Smooth muscle cell (in vitro differentiated cells): Measurements from ENCODE around the gene EPB41L1. TPM values are rescaled to one million over a fixed set of nuclear protein-coding genes. Genes with fewer than 3 reads are reported as not detected.

Experiments used
- DNase-seq: peaks from one replicate; lab custom pipeline; 2025; ENCODE audit not compliant: unreplicated experiment; lab: John Stamatoyannopoulos, UW
- H2AFZ ChIP-seq: fragments of 200-600 bp; sonication (generic); 2 replicates; pipeline ENCODE4 v1.6.0; 2016; ENCODE audit warnings: antibody characterized with exemption, low read depth, mild to moderate bottlenecking
- H3F3A ChIP-seq: fragments of 200-600 bp; sonication (generic); 2 replicates; pipeline ENCODE4 v1.6.0; 2017; ENCODE audit warnings: antibody characterized with exemption, low read depth
- H3K27ac ChIP-seq: fragments of 200-600 bp; sonication (generic); 2 replicates; pipeline ENCODE4 v1.5.1; 2016; ENCODE audit warnings: low read depth, mild to moderate bottlenecking
- H3K27me3 ChIP-seq: fragments of 200-600 bp; sonication (generic); 2 replicates; pipeline ENCODE4 v1.6.1; 2016; ENCODE audit warnings: low read depth, mild to moderate bottlenecking
- H3K36me3 ChIP-seq: fragments of 200-600 bp; sonication (generic); 2 replicates; pipeline ENCODE4 v1.5.1; 2016; ENCODE audit warnings: low read depth
- H3K4me1 ChIP-seq: fragments of 200-600 bp; sonication (generic); 2 replicates; pipeline ENCODE4 v1.5.1; 2016; ENCODE audit warnings: low read depth
- H3K4me2 ChIP-seq: fragments of 200-600 bp; sonication (generic); 2 replicates; pipeline ENCODE4 v1.6.0; 2016; ENCODE audit warnings: mild to moderate bottlenecking
- H3K4me3 ChIP-seq: fragments of 200-600 bp; sonication (generic); 2 replicates; pipeline ENCODE4 v1.5.1; 2016; ENCODE audit warnings: mild to moderate bottlenecking
- H3K79me2 ChIP-seq: fragments of 200-600 bp; sonication (generic); 2 replicates; pipeline ENCODE4 v1.6.0; 2016; ENCODE audit warnings: low read depth, mild to moderate bottlenecking
- H3K9ac ChIP-seq: fragments of 200-600 bp; sonication (generic); 2 replicates; pipeline ENCODE4 v1.6.0; 2016; ENCODE audit warnings: low read depth
- H3K9me3 ChIP-seq: fragments of 200-600 bp; sonication (generic); replicated peaks from 2 replicates; pipeline ENCODE4 v1.5.1; 2016; ENCODE audit warnings: low read depth
- H4K20me1 ChIP-seq: fragments of 200-600 bp; sonication (generic); 2 replicates; pipeline ENCODE4 v1.6.0; 2016; ENCODE audit warnings: low read depth
- WGBS: methylation state at CpG from one replicate; pipeline ENCODE4 v1.1.7; 2016; ENCODE audit warnings: low lambda C conversion rate; 5-methylcytosine and 5-hydroxymethylcytosine counted together
- polyA plus RNA-seq: library from polyadenylated mRNA; unstranded; fragments of >200 nt; fragmentation: Nextera tagmentation; extraction: Ambion mirVana; gene quantifications from 2 replicates; pipeline ENCODE4 v1.2.1, GENCODE V29; 2016
- total RNA-seq: library from RNA; depleted of rRNA; stranded (reverse); fragments of >200 nt; gene quantifications from 2 replicates; pipeline ENCODE4 v1.2.3, GENCODE V29; 2014
- TF ChIP-seq, protein P1 (sequence below): fragments of 200-600 bp; sonication (generic); IDR thresholded peaks from 2 replicates; pipeline ENCODE4 v1.5.1; 2017; ENCODE audit warnings: borderline replicate concordance, mild to moderate bottlenecking, antibody characterized with exemption; ENCODE audit not compliant: insufficient read depth, poor library complexity, severe bottlenecking

Gene EPB41L1
- total and polyA plus RNA-seq, 2 experiments from 2014 or later: 14.8 to 18.0 TPM

GRCh38 chr20:36119537-36119936 is 35.0 kb upstream of the EPB41L1 start:
- no peaks in the 10 kb centered on the region for H3F3A ChIP-seq
- no peak overlapping the region for H3K4me3 ChIP-seq
- no peaks in the 10 kb centered on the region for H3K9me3 ChIP-seq
- no peaks in the 10 kb centered on the region for H3K4me1 ChIP-seq
- no peak overlapping the region for H3K9ac ChIP-seq
- 77% methylated on average over 5 of the region's 6 CpGs for WGBS
- H3K36me3 ChIP-seq: no peaks in the 10 kb centered on the region
- DNase-seq: no peak
- H4K20me1 ChIP-seq: no peaks in the 10 kb centered on the region
- no peak overlapping the region for H3K4me2 ChIP-seq
- no peaks in the 10 kb centered on the region for H3K79me2 ChIP-seq
- H3K27me3 ChIP-seq: no peaks in the 10 kb centered on the region
- H3K27ac ChIP-seq: no peak overlapping the region
- no peak overlapping the region for H2AFZ ChIP-seq
- TF ChIP-seq, protein P1, sequence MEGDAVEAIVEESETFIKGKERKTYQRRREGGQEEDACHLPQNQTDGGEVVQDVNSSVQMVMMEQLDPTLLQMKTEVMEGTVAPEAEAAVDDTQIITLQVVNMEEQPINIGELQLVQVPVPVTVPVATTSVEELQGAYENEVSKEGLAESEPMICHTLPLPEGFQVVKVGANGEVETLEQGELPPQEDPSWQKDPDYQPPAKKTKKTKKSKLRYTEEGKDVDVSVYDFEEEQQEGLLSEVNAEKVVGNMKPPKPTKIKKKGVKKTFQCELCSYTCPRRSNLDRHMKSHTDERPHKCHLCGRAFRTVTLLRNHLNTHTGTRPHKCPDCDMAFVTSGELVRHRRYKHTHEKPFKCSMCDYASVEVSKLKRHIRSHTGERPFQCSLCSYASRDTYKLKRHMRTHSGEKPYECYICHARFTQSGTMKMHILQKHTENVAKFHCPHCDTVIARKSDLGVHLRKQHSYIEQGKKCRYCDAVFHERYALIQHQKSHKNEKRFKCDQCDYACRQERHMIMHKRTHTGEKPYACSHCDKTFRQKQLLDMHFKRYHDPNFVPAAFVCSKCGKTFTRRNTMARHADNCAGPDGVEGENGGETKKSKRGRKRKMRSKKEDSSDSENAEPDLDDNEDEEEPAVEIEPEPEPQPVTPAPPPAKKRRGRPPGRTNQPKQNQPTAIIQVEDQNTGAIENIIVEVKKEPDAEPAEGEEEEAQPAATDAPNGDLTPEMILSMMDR: no peak

- no peak overlapping the region for H3K9ac ChIP-seq
- no peak overlapping the region for H2AFZ ChIP-seq
- H3K4me2 ChIP-seq: no peak overlapping the region
- no peaks in the 10 kb centered on the region for H3K79me2 ChIP-seq
- H3F3A ChIP-seq: no peaks in the 10 kb centered on the region
- H4K20me1 ChIP-seq: no peaks in the 10 kb centered on the region
- no peak overlapping the region for H3K27ac ChIP-seq
- 76% methylated on average over 6 of the region's 6 CpGs for WGBS
- H3K27me3 ChIP-seq: no peaks in the 10 kb centered on the region
- no peaks in the 10 kb centered on the region for H3K4me1 ChIP-seq
- TF ChIP-seq, protein P1: no peak
- H3K4me3 ChIP-seq: no peak overlapping the region
- DNase-seq: no peak
- H3K36me3 ChIP-seq: no peaks in the 10 kb centered on the region
- no peaks in the 10 kb centered on the region for H3K9me3 ChIP-seq
Observed at GRCh38 chr20:36120241-36120640, 34.3 kb upstream of the EPB41L1 start.

DNA sequence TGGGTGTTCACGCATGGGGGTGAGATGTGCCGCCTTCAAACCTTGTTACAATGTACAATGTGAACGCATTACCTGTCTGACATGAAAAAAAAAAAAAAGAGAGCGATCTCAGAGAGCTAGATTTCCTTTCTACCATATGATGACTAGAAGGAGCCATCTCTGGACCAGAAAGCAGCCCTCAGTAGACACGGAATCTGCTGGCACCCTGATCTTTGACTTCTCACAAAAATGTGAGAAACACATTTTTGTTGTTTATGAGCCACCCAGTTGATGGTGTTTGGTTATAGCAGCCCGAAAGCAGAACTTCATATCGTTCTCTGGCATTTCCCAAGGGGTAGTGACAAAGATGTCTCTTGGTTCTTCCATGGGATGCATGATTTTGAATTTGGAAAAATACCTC is 33.5 kb upstream of the EPB41L1 start:
- H3K9ac ChIP-seq: no peak overlapping the region
- H3K9me3 ChIP-seq: no peaks in the 10 kb centered on the region
- H3K27ac ChIP-seq: no peak overlapping the region
- H3K36me3 ChIP-seq: no peaks in the 10 kb centered on the region
- no peak overlapping the region for H3K4me2 ChIP-seq
- 90% methylated on average over 7 of the region's 7 CpGs for WGBS
- H3F3A ChIP-seq: no peaks in the 10 kb centered on the region
- H3K27me3 ChIP-seq: no peaks in the 10 kb centered on the region
- TF ChIP-seq, protein P1: no peak
- no peaks in the 10 kb centered on the region for H3K4me1 ChIP-seq
- DNase-seq: no peak
- H4K20me1 ChIP-seq: no peaks in the 10 kb centered on the region
- no peaks in the 10 kb centered on the region for H3K79me2 ChIP-seq
- H2AFZ ChIP-seq: no peak overlapping the region
- H3K4me3 ChIP-seq: no peak overlapping the region
